Urothelium cell line (cell line): Measurements from ENCODE around the gene RFFL.
A peak's percentile ranks its signal among the peaks of the same experiment; 100 is the strongest.
"Not testable (repeated sequence)": the region's sequence is repeated elsewhere in the genome, so short reads cannot be mapped to it uniquely, and the experiment has no call there.

Experiments used
- DNase-seq: peaks from one replicate; pipeline ENCODE4 v3.0.0; 2011; ENCODE audit warnings: low spot score, mixed read lengths
- FAIRE-seq: peaks from 2 replicates; lab custom pipeline; 2011; peaks lifted over from hg19 to GRCh38; lab: Jason Lieb, UNC

Gene RFFL

DNA sequence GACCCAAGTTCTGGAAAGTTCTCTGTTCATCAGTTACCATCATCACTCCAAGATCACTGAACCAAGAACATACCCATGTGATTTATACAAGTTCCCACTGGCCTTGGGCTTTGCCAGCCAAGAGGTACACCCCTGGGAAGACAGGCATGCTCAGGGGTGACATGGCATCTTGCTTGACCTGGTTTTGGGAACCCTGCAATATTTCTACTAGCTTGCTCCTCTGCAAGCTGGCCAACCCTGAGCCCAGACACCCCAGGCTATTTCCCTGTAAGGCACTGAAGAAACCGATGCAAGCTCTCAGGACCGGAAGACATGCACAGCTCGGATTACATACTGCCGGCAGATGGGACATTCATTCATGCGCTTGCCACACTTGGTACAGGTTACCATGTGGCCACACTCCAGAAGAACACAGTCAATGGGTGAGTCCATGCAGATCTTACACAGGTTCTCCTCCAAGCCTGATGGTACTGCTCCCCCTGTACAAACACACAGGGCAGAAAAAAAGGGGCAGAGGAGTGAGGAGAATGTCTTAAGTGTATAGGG is 51.8 kb downstream of the RFFL start:
- FAIRE-seq (no peak), DNase-seq (no peak)

DNA sequence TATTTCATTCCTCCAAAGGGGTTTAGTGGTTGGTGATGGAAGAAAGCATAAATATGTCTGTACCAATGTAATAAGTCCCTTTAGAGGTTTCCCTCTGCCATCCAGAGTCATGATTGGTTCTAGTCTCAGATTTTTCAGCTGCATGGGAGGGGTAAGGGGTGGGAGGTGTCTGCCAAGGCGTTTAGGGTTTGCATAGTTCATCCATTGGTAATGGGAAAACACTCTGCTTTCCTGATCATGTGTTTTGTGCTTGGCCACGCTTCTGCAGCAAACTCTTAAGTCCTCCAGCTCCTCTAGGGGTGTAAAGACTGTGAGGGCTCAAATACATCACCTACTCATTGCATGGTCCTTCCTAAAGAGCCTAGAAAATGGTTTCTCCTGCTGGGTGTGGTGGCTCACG is 53.4 kb downstream of the RFFL start:
- FAIRE-seq: no peak

DNA sequence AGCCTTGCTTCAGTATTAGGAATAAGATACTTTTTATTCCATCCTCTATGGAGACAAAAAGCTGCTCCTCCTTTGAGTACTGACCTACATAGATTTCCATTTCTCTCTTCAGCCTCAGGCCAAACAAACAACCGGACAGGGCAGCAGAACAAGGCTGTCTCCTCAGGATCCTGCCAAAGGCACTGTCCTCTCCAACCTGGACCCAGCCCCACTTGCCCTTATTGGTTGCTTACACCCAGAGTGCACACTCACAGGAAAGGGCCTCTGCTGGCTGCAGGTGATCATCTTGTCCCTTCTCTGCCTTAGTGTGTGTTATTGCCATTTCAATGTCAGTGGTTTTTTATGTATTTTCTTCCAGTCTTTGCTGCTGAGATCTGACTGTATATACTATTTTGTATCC is 56.5 kb downstream of the RFFL start:
- FAIRE-seq (no peak), DNase-seq (no peak)

More for the DNA sequence above, 53.4 kb downstream of the RFFL start:
- no peak for DNase-seq

DNA sequence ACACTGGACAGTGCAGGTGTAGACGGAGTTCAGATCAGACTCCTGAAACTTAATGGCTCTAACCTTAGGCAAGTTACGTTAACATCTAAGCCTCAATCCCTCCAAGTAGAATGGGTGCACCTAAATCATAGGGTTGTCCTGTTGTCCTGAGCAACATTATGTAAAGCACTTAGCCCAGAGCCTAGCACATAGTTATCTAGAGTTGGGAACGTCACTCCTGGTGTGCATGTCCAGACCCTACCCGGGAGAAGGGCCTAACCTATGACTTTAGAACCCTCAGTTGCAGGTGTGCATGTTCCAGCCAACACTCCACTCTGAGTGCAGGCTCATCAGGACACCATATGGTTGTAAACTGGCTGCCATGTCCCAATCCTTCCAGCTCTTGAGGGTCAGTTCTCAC is 57.2 kb downstream of the RFFL start:
- DNase-seq (no peak), FAIRE-seq (no peak)

DNA sequence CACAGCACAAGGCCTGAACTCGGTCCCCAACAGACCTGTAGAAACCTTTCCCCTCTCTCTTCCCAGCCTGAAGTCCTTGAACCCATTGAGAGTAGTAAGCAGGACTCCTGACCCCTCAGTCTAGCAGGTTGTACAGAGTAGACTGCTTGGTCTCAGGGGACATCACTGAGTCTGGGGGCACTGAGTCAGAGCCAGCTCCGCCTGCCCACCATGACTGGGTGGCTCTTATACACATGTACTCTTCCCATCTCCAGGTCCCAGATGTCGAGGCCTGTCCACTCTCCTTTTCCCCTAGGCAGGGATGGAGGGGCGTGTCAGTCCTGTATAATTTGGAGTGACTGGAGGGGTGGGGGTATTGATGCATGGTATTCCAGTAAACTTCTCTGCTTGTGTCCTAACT is 59.7 kb downstream of the RFFL start:
- no peak for FAIRE-seq

DNA sequence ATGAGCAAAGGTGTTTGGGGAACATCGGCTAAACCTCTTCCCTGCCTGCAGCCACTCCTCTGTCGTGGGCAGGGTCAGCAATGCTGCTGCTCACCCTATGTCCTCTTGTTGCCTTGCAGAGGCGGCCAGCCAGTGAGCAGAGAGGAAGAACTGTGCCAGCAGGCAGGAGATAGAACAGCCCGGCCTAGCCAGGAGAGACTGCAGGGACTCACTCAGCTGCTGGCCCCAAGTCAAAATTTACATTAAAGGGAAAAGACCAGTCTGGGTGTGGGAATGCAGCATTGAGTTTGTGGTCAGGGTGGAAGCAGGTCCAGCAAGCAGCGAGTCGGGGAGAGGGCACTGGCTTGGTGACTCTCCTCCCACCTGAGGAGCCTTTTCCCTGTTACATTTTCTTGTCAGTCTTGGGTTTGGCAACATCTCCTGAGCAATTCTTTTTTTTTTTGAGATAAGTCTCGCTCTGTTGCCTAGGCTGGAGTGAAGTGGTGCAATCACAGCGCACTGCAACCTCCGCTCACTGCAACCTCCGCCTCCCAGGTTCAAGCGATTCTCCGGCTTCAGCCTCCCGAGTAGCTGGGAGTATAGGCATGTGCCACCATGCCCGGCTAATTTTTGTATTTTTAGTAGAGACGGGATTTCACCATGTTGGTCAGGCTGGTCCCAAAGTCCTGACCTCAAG is 60.5 kb downstream of the RFFL start:
- DNase-seq: no peak
- no peak for FAIRE-seq

More for the DNA sequence above, 59.7 kb downstream of the RFFL start:
- DNase-seq: no peak

DNA sequence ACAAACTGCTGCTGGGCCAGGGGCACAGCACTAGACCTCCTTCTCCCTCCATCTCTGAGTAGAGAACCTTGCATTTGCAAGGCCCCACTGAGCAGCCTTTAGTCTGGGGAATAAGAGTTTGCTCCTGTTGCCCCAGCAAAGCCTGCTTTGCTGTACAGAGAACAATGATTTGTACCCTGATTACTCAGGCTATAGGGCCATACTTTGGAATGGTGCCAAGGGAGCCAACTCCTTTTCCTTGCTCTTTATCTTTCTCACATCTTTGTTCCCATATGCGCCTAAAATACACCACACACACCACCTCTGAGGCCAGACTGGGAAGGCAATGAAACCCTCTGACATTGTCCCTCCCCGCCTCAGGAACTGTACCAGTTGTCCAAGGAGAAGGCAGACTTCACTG is 62.0 kb downstream of the RFFL start:
- FAIRE-seq (no peak), DNase-seq (no peak)

DNA sequence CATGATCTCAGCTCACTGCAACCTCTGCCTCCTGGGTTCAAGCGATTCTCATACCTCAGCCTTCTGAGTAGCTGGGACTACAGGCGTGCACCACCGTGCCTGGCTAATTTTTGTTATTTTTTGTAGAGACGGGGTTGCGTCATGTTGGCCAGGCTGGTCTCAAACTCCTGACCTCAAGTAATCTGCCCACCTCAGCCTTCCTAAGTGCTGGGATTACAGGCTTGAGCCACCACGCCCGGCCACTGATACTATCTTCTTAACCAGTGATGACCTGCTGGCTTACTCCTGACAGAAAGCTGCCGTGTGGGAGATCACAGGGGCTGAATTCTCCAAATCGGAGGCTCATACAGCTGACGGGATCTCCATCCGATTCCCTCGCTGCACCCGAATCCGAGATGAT is 62.5 kb downstream of the RFFL start:
- not testable (repeated sequence) for FAIRE-seq, DNase-seq

DNA sequence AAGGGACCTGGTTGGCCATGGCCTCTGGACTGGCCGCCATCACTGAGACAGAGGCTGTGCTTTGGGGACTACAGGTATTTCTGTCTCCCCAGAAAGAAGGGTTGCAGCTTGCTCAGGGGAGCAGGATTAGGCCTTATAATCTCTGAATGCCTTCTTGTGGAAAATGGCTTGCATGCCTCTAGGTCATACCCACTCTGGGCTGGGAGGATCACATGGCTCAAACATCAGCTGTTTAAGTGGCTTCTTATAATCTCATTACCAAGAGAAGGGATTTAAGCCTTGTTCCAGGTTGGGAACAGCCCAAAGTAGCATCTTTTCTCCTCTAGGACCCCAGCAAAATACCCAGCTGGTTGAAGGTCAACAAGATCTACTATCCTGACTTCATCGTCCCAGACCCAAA is 64.1 kb downstream of the RFFL start:
- FAIRE-seq (no peak), DNase-seq (no peak)

DNA sequence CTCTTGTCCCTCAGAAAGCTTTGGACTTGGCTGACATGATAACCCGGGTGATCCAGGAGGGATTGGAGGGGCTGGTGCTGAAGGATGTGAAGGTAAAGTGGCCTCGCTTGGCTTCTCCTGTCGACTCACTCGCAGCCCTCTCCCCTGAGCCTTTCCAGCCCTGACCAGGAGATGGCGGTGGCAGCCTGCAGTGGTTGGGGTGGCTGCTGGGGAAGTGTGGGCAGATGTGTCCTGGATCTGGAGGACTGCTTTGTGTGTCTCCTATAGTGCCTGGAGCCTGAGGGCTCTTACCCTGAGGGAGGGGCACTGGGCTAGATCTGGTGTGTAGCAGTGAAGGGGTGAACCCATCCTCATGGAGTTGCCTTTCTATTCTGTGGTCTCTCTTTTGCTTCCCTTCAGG is 65.3 kb downstream of the RFFL start:
- peak; percentile 58 for DNase-seq
- peak; percentile 37 for FAIRE-seq

DNA sequence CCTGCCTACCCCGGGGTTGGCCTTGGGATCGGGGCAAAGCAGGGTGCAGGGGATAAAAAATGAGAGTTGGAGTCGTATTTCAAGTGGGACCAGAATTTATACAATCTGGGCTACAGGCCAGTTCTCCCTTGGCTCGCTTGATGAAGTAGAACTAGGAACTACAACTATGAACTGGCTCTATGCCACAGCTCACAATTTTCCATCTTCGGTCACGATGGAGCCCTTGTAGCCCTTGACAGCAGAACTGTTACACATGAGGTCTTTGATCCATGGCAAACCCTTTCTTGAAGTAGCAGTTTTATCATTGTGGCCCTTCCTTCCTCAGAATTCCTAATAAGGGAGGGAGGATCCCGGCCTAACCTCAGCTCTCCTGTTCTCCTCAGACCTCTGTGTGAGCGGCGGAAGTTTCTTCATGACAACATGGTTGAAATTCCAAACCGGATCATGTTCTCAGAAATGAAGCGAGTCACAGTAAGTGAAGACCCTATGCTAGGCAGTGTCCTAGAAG is 66.1 kb downstream of the RFFL start:
- no peak for DNase-seq
- no peak for FAIRE-seq

DNA sequence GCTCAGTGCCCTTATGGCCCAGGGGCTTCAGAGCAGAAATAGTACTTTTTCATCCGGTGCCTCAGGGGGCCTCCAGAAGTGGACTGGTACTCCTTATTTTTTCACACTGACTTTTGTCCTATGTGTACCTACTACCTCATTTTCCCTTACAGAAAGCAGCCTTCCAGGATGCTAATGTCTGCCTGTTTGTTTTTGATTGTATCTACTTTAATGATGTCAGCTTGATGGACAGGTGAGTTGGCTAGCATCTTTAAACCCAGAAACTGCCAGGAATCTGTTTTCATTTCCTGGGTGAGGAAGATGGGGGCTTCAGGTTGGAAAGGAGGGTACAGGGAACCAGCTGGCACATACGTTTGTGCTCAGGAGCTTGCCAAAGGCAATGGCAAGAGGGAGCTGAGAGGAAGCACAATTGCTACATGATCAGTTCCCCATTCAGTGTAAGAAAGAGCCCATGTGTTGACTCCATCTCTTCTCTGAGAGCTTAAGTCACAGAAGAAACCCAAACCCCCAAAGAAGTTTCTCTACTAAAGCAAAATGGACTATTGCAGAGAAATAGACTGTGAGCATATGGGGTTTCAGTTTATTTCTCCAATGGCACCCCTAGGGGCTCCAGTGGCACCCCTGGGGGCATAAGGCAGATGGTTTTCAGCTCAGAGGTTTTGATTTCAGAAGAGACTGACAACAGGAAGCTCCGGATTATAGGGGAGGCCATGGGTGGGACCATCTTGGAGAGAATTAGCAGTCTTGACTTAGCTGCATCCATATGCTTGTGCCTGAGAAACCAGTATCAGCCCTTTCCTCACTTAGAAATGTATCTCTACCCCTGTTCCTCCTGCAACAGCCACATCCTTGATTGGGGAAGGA is 66.9 kb downstream of the RFFL start:
- DNase-seq (no peak), FAIRE-seq (no peak)

DNA sequence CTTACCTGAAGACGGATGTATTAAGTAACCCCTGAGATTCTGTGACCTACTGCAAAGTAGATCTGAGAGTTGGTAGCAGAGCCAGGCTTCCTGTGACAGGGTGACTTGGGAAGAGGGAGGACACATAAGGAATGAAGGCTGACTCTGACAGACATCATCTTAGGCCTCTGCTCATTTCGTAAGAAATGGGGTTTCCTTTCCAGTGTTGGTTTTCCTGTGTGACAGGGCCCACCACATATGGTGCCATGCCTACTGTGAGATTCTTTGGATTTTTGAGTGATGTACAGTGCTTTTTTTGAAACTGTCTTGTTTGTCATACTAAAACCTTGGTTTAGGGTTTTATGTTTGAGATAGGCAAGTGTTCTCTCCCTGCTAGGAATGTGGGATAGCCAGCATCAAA is 70.5 kb downstream of the RFFL start:
- no peak for DNase-seq
- no peak for FAIRE-seq

DNA sequence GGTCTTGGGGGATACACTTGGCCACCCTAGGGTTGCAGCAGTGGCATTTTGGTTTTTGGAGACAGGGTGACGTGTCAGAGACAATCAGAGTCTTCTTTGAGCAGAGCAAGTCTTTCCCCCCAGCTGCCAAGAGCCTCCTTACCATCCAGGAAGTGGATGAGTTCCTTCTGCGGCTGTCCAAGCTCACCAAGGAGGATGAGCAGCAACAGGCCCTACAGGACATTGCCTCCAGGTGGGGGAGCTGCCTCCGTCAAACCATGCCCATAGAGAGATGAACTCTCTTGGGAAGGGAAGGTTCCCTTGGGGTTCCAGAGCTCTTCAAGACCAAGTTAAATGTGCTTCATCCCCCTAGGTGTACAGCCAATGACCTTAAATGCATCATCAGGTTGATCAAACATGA is 71.9 kb downstream of the RFFL start:
- FAIRE-seq (no peak), DNase-seq (no peak)

DNA sequence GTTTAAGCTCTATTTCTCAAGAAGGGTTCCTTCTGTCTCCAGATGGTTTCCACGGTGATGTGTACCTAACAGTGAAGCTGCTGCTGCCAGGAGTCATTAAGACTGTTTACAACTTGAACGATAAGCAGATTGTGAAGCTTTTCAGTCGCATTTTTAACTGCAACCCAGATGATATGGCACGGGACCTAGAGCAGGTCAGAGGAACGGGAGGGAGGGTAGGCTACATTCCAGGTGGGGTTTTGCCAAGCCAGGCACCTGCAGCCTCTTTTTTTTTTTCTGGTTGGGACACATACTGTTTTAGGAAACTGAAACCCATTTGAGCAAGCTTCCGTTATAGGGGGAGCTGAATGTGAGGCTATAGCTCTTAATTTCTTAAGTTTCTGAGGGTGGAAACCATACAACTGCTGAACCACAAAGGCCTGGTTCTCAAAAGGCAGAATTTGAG is 72.6 kb downstream of the RFFL start:
- FAIRE-seq (no peak), DNase-seq (no peak)

DNA sequence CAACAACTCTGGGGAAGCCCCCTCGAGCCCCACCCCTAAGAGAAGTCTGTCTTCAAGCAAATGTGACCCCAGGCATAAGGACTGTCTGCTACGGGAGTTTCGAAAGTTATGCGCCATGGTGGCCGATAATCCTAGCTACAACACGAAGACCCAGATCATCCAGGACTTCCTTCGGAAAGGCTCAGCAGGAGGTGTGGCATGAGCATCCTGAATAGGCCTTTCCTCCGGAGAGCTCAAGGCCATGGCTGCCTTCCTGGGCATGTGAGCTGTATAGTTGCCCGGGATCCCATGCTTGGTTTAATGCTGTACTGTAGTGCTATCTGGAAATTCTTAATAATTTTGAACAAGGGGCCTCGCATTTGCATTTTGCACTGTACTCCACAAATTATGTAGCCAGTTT is 74.0 kb downstream of the RFFL start:
- DNase-seq (no peak), FAIRE-seq (no peak)

DNA sequence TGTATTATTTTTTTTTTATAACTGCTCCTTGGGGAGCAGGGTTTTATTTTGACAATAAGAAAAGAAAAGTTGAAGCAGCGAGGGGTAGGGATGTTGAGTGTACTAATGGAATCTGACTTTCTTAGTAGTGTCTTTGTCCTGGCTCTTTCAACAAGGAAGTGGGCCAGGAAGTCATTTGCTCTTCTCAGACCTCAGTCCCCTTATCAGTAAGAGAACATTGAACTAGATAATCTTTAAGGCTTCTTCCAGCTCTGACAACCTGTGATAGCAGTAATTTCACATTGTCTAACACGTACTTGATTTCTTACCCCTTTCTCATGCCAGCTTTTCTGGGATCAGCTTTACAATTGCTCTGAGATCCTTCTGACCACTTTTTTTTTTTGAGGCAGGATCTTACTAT is 74.9 kb downstream of the RFFL start:
- no peak for FAIRE-seq
- no peak for DNase-seq

DNA sequence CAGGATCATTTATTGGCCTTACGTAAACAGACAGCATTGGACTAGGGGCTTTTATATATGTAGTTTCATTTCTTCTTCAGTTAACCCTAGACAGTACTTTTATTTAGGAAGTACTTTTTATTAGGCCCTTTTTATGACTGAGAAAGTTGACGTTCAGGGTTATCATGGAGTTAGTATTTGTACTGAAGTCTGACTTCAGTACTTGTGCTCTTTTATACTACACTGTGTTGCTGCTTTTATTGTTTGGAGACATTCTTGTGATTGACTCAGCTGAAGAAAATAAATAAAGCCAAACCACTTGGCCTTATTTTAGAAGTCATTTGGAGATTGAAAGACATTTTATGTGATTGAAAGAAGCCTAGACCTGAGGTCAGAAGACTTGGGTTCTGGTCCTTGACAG is 76.3 kb downstream of the RFFL start:
- FAIRE-seq: no peak
- no peak for DNase-seq

DNA sequence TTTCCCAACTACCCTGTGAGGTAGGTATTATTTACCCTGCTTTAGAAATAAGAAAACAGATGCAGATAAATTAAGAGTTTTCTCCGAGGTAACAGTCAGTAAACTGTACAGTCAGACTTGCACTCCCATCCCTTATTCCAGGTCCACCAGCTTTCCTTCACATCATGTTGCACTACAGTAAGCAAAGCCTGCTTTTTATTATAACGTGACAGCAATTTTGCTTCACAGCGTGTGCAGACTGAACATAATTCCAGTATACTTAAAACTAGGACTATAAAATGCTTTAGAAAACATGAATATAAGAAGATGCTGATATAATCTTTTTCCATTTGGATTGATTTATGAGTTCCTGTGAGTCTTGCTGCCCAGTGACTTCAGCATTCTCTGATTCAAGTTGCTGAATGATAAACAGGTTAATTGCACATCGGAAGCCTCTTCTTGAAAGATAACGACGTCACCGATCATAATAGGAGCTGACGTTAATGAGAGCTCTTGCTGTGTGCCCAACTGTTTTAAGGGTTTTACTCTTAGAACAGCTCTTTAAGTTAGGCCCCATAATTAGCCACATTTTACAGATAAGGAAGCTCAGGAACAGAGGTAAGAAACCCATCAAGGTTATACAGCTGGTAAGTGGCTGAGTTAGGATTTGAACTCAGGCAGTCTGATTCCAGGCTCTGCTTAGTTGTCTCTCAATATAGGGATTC is 81.8 kb downstream of the RFFL start:
- FAIRE-seq (no peak), DNase-seq (no peak)

DNA sequence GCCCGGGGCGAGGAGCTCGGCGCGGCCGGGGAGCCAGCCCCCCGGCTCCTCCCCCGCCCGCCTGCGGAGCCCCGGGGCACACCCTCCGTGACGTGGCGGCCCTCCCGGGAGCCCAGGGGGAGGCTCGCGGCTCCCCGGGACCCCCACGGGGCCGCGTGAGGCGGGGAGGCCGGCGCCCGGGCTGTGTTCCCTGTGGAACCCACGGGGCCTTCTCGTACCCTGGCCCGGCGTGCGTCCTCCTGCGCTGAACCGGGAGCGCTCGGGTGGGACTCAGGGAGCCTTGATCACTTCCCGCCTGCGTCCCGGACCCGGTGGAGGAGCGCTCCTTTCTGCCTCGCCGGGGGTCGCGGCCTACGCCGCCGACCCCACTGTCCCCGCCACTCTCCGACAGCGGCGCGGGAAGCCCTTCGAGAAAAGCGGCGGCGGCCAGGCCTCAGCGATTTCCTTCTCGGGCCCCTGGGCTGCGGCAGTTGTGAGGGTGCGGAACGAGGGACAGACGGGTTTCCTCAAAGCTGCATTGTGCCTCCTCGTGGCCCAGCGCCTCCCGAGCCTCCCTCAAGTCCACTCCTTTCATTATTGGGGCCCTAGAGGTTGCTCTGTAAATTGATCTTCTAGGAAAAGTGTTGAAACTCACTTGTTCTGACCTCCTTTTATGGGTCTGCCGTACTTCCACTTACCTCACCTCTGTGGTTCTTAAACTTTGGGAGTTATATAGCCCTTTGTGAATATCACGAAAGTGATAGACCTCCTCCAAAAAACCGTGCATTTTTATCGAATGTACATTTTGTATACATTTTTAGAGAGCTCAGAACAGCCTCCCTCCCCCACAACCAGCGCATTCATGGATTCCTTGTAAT is 82.6 kb downstream of the RFFL start:
- FAIRE-seq: no peak
- DNase-seq: peak; percentile 90
